Measurements from ENCODE around the gene DCAF12.

- TF ChIP-seq USF2 (IDR thresholded peaks at IDR 0.05; ENCODE audit: low read length) (no peak), EZH2 (IDR thresholded peaks at IDR 0.05; ENCODE audit: low read depth, low read length, severe bottlenecking) (no peak)
Measured at GRCh38 chr9:34086864-34087263, 39.6 kb downstream of the DCAF12 start.
